ENCODE results near the gene METTL13.

Gene METTL13

DNA sequence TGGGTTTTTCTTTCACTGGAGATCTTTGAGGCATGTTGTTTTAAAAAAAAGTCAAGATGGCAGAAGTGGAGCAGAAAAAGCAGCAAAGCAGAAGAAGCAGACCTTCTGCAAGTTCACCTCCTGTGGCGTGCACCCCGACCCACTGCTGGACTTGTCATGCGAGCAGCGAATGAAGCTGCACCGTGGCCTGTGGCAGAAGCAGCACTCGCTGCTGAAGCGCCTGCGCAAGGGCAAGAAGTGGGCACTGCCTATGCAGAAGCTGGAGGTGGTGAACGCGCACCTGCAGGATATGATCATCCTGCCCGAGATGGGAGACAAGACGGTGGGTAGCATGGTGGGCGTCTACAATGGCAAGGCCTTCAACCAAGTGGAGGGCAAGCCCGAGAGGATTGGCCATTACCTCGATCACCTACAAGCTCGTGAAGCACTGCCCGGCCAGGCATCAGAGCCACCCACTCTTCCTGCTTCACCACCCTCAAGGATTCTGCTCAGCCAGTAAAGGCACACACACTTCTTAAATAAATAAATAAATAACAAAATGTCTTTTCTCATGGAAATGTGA is 22.1 kb downstream of the METTL13 start:
- no peak for DNase-seq

DNA sequence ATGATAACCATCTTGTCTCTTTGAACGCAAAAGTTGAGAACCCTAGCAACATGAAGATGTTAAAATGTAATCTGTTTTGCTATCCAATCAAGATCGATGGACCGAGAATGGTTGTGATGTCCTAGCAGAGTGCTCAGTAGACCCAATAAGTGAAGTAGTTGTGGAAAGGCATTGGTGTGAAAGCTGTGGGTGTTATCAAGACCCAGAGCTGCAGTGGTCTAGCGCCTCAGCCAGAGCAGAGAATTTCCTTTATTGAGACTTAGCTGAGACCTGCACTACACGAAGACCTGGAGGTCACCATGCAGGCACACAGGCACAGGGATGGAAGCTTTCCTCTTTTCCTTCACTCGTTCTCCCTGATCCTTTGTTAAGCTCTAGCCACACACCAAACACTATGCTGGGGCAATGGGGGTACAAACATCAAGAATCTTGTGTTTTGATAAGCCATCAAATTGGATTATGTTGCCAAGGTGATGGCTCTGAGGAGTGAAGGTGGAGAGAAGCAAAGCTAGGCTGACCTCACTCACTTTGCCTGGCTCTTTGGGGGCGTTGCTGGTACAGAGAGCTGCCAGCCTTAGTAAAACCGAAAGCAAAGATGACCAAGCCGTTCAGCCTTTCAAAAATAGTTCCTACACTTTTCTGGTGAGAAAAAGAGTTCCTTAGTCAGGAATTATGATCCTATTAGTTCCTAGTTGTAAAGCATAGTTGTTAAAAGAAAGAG is 24.1 kb downstream of the METTL13 start:
- DNase-seq, result no peak

DNA sequence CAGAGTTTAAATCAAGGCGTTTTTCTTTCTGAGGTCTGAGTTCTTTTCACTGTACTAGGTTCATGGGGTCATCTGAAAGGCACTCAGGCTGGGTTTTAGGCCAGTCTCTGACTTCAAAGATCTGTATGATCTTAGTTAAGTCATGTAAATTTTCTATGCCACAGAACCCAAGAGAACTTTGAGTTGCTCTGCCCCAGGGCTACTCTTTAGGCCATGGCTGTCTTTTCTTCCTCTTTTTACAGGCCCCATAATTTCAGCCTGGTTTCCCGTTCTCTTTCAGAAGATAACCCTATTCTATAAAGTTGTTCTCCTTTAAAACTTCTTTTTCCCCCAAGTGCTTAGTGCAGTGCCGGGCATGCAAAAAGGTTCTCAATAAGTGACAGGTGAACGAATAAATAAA is 26.1 kb downstream of the METTL13 start:
- DNase-seq, result no peak

DNA sequence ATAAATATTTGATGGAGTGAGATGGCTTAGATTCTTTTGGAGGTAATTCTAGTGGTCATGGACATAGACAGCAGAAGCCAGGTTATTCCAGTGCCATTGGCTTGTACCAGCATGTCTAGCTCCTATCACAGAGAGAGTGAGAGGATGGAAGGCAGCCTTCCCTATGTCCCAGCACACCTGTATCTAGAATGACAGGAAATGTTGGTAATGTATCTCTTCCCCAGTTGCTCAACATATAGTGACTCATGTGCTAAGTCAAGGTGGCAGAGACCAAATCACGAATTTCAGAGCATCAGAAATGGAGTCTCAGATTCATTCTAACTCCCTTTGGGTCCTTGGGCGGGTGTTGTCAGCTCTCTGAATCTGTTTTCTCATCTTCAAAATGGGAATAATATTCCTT is 28.4 kb downstream of the METTL13 start:
- DNase-seq, result no peak

DNA sequence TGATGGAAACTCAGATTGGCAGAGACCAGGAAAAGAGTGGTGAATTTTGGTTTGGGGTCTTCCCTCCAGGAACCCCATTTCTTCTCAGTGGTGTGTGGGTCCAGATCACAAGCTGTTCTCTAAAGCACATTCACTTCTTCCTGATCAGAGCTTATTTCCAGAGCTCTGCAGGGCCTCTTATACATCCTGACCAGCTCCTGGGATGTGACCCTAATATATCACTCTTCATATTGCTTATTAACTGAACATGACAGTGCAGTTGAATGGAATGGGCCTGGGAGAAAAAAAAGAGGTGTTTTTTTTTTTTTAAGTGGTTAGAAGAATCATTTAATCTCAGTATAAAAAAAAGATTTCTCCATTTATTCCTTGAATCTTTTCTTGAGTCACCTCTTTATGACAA is 30.2 kb downstream of the METTL13 start:
- no peak for DNase-seq

DNA sequence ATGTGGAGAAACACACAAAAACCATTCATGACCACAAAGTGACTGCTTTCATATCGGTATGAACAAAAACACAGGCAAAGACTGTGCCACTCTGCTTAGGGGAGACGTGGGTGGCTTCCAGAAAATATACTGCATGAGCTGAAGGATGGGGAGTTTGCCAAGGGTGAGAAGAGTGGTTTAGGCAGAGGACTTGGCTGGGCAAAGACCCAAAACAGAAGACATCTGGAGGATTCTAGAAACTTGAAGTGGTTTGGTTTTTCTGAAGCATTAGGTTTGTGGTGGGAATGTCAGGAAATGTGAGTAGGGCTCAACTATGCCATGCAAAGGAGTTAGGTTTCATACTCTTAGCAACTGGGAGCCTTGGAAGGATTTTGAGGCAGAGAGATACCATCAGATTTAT is 33.2 kb downstream of the METTL13 start:
- no peak for DNase-seq

DNA sequence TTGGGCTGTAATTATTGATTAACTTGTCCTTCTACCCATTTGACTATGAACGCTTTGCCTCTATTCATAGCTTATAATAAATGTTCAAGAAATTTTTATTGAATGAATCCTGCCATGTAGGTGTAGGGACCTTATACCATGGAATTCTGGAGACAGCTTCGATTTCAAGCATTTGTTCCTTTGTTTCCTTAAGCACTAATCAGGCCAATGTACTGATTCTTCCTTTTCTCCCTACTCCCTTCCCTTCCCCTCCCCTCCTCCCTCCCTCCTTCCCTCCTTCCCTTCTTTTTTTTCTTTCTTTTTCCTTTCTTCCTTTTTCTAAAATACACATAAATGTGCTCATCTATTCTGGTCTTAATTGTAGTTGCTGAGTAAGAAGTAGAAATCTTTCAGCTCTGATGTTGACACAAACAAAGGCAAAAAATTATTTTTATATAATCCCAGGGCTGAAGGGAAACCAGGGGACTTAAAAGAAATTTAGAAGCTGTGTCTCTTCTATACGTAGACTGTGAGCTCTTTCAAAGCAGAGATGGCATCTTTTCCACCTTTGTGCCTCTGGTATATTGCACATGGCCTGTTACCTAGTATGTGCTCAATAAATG is 34.9 kb downstream of the METTL13 start:
- DNase-seq, result no peak

DNA sequence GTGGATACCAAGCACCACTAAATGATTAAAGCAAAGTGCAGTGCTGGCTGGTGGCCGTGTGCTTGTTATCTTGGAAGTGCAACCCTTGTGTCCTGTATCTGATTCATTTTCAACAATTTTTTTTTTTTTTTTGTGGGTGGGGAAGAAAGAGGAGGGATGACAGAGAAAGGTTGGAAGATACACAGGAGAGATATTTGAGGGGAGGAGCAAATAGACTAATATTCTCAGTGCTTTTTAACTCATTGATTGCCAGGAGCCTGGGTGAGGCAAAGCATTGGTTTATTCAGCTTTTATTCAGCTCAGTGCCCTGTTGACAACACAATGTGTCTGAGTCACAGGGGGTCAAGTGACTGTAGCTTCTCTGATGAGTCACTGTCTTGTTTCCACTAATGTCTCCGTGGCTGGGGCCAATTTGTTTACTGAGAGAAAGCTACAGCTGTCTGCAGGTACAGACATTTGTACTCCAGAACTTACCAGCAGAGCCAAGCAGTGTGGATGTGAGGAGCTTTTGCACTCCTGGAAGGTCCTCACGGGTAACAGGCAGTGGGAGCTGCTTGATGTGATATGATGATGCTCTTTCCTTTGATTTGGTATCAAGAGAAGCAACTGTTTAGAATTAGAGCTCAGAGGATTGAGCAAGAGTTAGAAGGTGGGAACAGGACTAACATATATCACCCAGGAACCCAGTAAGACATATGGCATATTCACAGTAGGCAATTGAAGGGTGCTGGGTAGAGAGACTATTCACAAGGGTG is 36.2 kb downstream of the METTL13 start:
- DNase-seq, result peak; percentile 3

DNA sequence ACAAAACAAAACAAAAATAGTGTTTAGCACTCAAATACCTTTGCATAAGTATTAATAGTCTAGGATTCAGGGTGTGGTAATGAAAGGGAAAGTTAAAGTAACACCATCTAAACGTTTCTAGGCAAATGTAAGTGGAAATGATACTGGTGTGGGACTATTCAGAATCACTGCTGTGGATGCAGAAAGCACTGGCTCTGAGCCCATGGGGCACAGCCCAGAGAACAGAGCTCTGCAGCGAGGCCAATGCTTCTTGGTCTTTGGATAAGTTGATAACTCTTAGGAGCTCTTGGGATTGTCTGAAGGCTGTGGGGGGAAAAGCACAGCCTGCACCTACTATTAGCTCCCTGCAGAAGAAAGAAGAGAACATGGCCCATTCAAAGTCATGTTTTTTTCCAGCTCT is 38.5 kb downstream of the METTL13 start:
- no peak for DNase-seq

DNA sequence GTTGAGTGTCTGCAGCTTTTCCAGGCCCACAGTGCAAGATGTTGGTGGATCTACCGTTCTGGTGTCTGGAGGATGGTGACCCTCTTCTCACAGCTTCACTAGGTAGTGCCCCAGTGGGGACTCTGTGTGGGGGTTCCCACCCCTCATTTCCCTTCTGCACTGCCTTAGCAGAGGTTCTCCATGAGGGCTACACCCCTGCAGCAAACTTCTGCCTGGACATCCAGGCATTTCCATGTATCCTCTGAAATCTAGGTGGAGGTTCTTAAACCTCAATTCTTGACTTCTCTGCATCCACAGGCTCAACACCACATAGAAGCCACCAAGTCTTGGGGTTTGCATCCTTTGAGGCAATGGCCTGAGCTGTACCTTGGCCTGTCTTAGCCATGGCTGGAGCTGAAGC is 45.5 kb downstream of the METTL13 start:
- DNase-seq, result no peak

DNA sequence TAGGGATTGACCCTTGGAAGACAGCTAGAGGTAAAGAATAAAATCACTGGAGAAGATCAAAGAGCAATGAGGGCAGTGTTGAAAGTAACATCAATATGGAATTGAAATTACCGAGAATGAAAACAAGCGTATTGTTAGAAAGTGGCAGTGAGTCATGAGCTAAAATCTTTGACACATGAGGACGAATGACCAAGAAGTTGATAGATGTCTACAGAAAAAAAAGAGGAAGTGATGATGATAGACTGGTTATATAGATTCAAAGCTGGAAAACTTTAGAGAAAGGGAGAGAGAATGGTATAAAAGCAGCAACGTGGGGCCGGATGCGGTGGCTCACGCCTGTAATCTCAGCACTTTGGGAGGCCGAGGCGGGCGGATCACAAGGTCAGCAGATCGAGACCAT is 47.3 kb downstream of the METTL13 start:
- no peak for DNase-seq

DNA sequence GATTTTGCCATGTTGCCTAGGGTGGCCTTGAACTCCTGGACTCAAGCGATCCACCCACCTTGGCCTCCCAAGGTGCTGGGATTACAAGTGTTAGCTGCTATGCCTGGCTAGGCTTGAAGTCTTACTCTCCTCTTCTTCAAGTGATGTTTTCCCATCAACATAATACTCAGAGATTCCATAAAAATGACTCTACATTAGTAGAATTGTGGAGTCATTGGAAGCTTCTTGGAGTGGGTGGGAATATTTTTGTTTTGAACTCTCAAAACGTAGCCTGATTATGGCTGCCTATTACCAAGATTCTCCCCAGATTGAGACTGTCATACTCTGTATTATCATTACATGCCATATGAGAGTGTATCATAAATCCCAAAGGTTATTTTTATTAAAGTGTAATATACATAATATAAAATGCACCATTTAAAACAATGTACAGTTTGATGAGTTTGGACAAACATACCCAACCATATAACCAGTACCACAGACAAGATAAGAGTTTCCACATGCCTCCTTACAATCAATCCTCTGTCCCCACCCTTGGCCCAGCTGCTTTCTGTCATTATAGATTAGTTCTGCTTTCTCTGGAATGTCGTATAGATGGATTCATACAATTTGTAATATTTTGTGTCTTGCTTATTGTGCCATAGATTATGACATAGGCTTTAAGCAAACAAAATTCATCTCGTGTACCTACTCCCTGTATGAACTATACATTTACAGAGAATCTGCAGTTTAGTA is 51.8 kb downstream of the METTL13 start:
- DNase-seq, result no peak

DNA sequence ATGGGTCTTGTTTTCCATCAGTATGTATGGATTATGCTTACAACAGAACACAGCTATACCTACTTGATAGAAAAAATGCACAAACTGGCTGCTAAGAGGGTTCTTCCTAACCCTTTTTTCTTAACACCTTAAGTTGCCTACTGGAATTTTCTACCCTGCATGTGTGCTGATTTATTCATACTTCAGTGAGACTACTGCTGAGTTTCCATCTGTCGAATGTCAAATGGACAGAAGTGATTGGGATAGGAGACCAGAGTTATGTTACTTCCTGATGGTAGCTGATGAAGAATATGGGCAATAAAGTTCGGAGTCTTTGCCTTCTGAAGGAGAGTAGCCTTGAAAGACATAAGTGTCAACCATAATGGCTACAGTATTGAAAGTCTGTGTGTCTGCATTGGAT is 53.4 kb downstream of the METTL13 start:
- peak; percentile 25 for DNase-seq

DNA sequence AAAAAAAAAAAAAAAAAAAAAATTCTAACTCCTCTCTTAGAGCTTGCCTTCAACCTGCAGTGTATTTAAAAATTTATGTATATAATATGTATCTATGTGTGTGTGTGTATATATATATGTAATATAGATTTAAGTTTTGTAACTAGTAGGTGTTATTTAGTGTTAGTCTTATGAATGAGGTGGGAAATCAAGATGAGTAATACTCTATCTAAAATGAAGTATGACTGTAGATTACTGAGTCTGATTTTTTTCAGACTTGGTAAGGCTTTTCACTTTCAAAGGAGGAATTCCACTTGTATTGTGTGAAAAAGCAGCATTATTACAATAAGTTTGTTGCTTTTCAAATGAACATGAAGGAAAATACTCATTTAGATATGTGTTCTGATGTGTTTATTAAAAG is 54.4 kb downstream of the METTL13 start:
- no peak for DNase-seq

DNA sequence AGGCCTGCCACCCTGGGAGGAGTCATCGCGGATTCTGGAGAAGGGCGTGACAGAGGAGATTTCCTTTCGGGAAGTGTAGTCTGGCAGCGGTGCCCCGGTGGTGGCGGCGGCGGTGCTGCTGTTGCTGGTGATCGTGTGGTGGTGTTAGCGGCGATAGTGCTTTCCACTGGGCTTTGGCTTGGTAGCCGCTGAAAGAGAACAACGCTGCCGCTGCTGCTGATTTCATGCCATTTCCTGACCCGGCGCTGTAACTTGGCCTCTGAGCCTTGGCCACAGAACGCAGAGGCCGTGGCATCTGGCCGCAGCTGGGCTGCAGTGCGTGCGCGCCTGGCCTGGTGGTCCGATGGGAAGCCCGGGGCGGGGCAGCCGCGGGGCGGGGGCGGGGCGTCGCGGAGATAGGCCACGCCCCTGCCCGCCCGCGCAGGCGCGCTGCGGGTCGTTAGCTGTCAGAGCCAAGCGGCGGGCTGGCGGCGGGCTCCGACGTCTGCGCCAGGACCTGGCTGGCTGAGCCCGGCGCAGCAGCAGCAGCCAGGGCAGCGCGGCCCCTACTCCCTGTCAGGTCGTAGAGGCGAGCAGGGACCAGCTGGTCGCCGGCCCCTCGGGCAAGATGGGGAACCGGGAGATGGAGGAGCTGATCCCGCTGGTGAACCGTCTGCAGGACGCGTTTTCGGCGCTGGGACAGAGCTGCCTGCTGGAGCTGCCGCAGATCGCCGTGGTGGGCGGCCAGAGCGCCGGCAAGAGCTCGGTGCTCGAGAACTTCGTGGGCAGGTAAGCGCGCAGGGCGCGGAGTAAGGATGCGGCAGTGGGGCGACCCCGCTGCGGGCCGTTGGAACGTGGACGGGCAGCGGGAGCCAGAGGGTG is 59.8 kb downstream of the METTL13 start, which contains the start of gene DNM3:
Gene DNM3, plus strand, starts transcription at position 449 of the 861 bp plus-strand sequence. Its CDS starts 159 bp downstream, at position 608.
- DNase-seq, result peak; percentile 66

DNA sequence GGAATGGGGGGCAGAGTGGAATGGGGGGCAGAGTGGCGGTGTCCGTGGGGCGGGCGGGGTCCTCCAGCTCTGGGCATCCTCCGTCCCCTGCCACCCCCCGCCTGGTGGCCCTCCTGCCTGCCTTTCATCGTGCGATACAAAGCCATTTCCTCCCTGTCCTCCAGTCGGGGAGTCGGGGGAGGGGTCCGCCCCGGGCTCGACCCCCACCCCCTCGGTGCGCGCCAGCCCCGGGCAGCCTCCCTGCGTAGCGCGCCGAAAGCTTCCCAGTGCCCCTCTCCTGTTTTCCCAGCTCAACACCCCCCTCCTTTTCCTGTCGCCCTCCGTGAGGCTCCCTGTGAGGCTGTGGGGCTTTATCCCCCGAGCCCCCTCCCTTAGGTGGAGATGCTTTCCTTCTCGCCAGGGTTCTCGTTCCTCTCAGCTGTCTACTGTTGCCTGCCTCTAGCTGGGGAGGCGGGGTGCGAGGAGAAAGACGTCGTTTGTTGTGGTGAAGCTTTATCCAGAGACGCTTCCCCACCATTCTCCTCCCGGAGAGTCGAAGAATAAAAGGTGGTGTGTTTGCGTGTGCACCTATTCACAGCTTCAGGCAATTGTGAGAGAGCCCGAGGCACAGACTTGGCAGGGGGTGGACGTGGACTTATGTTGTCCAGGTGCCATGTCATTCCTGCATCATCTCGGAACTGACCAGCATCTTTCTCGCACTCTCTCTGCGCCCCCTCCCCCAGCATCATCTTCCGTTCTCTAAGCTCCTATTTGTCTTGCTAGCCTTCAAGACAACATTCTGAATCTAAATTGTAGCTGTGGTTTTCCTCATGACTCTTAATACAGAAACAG is 60.7 kb downstream of the METTL13 start:
- DNase-seq, result no peak

DNA sequence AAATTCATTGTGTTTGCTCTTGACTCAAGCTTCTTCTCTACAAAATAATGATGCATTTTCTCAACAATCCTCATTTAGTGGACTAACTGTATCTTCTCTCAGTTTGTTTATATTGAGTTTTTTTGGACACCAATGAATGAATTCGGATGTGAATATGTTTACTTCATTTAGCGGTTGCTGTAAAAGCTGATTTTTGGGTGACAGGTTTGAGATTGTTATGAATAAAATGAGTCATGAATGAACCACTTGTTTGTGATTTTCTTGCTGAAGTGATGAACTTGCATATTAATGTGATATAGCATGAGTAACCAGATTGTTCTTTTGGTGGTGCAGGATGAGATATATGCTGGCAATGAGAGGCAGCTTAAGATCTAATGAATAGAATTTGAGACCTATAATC is 62.9 kb downstream of the METTL13 start:
- no peak for DNase-seq

DNA sequence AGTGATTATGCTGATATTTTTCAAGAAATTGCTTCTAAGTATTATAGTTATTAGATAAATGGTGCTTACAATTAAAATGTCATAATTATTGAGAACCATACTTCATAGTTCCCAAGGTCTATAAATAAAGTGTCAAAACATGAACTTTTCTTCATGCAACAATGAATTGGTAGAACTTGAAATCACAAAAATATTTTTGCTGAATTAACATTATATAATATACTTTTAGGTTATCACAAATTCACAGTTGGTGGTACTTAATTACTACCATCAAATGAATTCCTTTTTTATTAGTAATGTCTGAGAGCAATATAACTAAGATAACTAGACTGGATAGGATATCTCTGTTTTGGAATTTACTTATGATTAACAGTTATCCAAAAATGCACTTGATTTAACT is 64.5 kb downstream of the METTL13 start:
- no peak for DNase-seq

Measured in NCI-H2171 treated with DMSO at 0.1 percent for 48 hours (cell line).